GM21529 (cell line): Measurements from ENCODE around the gene VGLL4.

Experiments
- ATAC-seq: cut with Tn5 transposase; IDR thresholded peaks from one replicate; pipeline ENCODE4 v1.9.1; 2021; ENCODE audit not compliant: unreplicated experiment

The VGLL4 gene

GRCh38 chr3:11566916-11567315 lies 76.8 kb downstream of the VGLL4 start:
- no peak for ATAC-seq

GRCh38 chr3:11566478-11566877 lies 77.2 kb downstream of the VGLL4 start:
- no peak for ATAC-seq

DNA sequence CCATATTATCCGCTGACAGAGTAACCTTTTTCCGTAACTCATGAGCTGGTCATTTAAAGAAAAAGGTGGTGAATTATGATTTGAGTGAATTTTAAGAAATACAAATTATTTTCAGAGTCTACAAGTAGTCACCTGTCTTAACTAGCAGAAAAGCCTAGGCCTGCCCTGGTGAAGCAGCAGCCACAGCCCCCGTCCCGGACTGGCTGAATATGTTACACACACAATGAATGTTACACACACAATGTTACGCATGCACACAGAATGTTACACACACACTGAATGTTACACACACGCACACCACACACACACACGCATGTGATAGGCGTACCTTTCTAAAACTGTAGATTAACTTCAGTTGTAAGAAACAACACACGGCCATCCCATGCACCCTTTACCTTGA lies 77.8 kb downstream of the VGLL4 start:
- ATAC-seq = no peak

DNA sequence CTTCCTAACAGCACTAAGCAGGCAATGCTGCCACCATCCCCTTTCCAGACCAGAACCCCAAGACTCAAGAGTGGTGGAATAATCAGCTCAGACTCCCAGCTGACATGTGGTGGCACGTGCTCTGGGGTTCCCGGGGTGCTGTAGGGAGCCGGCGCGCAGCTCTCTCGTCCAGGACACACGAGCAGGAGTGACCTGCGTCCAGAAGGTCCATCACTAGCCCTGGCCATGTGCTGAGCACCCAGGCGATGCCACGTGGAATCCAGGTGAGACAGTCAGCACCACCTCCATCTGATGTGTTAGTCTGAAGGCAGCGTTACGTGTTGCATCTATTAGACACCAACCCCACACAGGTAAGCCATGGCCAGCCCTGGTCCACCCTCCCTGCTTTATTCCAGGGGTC lies 78.2 kb downstream of the VGLL4 start:
- no peak for ATAC-seq

GRCh38 chr3:11565072-11565471 lies 78.6 kb downstream of the VGLL4 start:
- ATAC-seq = no peak

- ATAC-seq = no peak
Observed at GRCh38 chr3:11564577-11565001, 79.1 kb downstream of the VGLL4 start.

GRCh38 chr3:11563865-11564185 lies 79.9 kb downstream of the VGLL4 start:
- ATAC-seq = no peak

DNA sequence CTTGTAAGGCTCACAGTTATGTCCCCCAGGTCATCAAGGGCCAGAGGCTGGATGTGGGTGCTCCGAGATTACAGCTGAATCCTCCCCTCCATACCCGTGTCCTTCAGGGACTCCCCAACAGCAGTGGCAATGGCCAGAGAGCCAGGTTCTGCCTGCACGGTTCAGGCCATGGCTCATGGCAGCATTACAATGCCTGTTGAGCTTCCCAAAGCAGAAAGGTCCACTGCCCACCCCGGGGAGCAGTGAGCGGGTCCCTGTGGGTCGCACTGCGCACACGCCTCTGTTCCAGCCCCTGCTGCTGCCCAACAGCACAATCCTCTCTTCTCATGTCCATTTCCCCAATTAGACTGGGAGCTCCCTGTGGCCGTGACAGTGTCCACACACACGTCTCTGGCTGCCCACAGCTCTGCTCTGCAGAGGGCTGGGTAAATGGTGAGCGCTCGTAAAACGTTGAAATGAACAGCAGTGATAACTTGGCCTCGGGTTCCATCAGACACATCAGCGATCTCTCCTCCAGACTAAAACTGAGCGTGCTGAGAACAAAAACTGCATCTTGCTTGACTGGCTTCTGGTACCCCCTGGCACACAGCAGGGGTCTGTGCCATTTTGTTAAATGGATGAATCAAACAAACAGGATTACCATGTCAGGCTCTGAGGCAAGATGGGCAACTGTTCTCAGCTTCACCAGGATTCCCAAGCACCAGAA lies 80.4 kb downstream of the VGLL4 start:
- ATAC-seq = no peak

GRCh38 chr3:11562277-11562881 lies 81.3 kb downstream of the VGLL4 start:
- no peak for ATAC-seq

DNA sequence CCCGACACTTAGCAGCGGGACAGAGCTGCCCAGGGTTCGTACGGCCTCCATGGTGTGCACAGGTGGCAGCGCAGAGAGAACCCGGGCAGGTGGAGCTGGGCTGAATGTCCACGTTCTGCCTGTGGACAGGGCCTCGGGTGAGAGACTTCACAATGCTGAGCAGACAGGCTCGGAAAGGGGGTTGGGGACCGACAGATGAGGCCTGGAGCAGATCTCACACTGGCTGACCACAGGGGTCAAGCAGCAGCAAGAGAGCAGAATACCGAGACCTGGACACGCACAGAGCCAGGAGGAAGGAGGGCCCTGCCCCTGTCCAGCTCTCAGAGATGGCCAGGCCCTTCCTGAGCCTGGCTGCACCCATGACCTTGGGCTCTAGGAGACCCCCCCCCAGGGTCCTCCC lies 83.0 kb downstream of the VGLL4 start:
- no peak for ATAC-seq

DNA sequence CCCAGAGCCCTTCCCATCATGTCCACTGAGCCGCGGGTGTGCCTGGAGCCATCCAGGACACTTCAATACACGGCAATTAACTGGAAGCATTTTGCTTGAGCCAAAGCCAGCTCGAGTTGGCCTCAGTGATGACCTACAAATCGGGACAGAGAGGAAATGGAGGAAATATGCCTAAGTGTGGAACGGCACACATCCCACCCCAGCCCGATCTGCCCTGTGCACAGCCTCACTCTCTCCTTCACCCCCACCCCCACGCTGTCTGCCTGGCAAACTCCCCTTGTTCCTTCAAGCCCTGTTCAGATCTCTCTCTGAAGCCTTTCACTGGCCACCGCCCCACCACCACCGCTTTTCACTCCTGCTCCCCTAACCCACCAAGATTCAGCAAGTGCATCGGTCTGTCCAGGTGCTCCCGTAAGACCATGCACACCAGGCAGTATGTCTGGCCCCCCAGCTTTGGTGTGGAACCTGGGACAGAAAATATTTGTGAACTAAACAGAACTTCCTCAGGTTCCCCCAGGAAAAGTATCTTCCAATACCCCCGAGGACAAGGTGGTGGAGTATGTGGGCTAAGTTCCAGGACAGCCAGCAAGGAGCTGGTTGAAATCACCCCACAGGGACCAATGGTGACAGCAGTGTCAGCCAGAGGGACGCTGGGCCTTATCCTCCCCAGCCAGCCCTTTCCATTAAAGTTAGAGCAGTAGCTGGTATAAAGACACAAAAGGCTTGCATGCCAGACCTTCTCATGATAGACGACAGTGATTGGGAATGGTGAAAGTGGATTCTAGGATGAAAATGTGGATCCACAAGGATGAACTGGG lies 83.7 kb downstream of the VGLL4 start:
- no peak for ATAC-seq

DNA sequence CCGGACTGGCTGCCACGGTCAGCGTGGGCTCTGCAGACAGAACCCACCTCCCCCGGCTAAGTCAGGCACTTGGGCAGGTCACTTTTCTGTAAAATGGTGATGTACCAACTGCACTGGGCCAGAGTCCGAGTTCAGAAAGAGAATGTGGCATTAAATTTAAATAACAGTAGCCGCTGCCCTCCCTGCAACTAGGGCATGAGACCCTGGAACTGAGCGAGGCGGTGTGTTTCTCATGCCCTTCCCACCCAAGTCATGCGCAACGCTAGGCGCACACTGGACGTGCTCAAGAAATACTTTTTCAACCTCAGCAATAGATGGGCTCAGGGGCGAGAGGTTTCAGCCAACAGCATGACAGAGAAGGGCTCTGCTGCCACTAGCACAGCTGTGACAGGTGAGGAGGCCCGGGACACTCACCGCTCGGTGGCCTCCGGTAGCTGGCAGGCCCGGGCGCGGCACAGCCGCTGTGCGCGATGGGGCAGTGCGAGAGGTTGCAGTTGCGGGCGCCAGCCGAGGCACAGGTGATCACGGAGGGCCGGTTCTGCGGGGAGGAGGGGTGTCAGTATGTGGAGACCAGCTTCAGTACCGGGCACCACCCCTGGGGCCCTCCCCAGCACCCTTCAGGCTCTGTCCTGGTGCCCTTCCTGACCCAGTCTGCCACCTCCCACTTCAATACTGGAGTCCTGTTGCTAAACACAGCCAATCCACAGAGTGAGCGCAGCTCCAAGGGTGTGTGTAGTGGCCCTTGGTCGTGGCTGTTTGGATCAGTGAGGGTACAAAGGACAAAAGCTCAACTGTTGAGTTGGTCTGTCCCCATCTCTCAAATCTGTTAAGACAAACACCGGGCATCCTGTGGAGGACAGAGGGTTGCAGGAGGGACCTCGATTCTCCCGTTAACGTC lies 84.5 kb downstream of the VGLL4 start:
- ATAC-seq = no peak

DNA sequence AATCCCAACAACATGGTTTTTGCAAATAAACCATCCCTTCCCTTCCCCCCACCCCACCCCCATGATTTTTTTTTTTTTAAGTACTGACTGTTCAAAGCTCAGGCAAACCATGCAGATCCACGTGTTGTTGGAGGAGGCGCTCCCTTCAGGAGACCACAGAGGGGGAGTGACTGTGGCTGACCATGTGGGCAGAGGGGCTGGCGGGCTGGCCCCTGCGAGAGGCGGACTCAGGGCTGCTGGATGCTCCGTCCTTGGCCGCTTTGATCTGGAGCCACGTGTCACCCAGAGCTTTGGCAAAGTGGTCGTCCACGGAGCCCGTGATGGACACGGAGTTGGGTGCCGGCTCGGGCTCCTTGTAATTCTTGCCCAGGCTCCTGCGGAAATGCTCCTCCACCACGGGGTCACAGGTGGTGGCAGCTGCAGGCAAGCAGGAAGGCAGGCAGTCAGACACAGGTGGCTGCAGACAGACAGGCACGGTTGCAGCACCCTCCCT lies 85.3 kb downstream of the VGLL4 start:
- ATAC-seq = no peak

GRCh38 chr3:11558002-11558401 lies 85.7 kb downstream of the VGLL4 start:
- ATAC-seq = no peak

- no peak for ATAC-seq
Observed at GRCh38 chr3:11556851-11557644, 86.7 kb downstream of the VGLL4 start.

GRCh38 chr3:11555881-11556633 lies 87.7 kb downstream of the VGLL4 start:
- no peak for ATAC-seq

- ATAC-seq = no peak
Observed at GRCh38 chr3:11555211-11555782, 88.4 kb downstream of the VGLL4 start.

DNA sequence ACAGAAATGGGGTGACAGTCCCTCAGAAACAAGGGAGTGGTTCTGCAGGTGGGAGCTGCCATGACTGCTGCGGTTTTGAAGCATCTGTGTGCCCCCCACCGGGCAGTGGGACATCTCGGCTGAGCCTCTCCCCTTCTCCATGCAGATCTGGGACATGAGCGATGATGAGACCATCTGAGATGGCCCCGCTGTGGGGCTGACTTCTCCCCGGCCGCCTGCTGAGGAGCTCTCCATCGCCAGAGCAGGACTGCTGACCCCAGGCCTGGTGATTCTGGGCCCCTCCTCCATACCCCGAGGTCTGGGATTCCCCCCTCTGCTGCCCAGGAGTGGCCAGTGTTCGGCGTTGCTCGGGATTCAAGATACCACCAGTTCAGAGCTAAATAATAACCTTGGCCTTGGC lies 89.0 kb downstream of the VGLL4 start:
- ATAC-seq = no peak

DNA sequence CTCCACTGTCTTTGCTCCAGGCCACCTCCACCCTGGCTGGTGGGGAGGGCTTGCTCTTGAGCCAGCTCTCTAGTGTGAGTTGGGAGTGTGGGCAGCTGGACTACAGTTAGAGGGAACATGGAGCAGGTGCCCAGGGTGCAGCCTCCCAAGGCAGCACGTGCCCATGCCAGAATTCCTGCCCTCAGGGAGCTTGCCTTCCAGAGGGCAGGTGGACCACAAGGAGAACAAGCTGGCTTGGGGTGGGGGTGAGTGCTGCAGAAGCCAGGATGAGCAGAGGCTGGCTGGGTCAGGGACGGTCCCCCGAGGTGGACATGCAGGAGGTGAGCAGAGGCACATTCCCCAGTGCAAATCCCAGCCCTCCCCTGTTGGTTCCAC lies 89.5 kb downstream of the VGLL4 start:
- ATAC-seq = no peak
